Eye (tissue), 1 donor: Measurements from ENCODE around the gene RCOR1.

ENCODE experiments used
- DNase-seq: peaks from one replicate; pipeline ENCODE4 v3.0.0-alpha.2; 2015

RCOR1 gene

DNA sequence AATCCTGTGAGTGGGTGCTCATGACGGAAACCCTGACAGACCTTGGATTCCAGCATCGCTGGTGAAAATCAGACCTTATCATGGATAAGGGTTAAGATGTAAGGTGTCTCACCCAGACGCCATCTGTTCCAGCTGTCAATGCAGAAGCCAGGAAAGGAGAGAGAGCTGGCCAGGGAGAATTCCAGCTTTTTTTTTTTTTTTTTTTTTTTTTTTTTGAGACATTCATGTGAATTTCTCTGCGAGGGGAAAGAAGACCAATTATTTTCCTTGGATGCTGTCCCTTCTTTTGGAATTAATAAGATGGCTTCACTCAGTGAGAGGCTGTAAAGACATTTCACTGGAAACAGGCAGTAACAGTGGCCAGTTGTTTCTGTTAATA lies 186.6 kb downstream of the RCOR1 start:
- DNase-seq = peak; percentile 48

DNA sequence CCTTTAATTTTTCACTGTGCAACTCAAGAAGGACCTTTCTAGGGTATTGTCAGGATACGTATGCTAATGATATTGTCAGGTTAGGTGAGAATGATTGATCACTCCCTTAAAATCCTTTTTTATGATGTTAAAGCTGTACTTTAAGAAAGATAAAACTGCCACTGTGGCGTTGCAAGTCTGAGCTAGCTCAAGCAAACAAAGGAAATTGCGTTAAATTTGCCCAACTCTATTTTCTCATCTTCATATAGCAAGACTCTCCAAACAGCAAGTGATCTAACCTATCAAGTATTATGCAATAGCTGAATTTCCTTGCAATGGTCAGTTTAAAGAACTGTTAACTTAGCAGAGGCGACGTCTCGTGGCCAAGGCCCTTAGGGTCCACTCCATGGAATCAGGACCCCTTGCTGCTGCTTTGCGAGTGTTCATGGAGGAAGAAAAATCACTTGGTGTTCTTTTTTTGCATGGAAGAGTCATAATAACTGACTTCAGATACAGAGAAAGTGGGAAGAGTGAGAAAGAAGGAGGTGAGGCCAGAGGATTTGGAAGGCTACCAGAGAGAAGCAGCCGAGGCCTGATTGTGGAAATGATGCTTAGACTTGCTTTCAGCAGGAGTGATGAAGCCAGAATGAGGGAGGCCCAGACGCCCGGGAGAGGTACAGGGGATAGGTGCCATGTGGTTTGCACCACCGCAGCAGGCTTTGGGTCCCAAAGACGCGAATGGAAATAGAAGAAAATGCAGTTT lies 187.3 kb downstream of the RCOR1 start:
- DNase-seq = no peak
